GM21367 (cell line): ENCODE measurements around the gene CLIC6.

ENCODE experiments used
- ATAC-seq: cut with Tn5 transposase; IDR thresholded peaks from one replicate; pipeline ENCODE4 v1.9.1; 2021; ENCODE audit not compliant: unreplicated experiment

Gene CLIC6

GRCh38 chr21:34724131-34724856 lies 55.5 kb downstream of the CLIC6 start:
- no peak for ATAC-seq

DNA sequence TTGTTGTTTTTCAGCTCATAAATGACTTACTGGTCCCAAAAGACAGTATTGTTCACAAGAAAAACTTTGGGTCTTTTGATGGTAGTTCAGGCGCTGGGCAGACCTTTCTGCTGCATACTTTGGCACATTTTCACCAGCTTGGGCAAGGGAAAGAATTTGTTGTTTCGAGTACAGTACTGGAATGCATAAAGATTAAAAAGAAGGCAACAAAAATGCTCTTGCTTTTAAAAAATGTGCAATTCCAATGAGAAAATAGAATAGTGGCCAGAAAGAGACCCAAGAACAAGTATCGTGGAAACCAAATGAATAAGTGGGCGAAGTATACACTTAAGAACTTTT lies 56.0 kb downstream of the CLIC6 start:
- no peak for ATAC-seq

- ATAC-seq: no peak
These were observed 58.0 kb downstream of the CLIC6 start for GRCh38 chr21:34726627-34727337.

DNA sequence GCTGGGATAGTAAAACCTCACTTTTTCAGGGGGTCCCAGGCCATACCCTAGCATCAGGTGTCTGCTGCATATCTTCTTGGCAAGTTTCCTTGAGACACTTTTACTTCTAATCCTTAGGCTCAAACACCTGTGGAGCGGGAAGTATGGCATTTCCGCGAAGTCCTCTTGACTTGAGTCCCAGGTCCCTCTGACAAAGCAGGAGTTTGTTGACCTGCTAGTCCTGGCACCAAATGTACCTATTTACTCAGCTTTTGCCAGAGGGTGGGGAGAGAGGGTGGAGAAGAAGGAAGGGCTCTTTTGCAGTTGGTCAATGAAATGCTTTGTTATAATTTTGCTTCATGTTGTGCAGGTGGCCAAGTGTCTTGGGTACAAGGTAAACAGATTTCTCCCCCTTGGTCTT lies 59.7 kb downstream of the CLIC6 start:
- ATAC-seq: no peak

- no peak for ATAC-seq
These were observed 61.4 kb downstream of the CLIC6 start for GRCh38 chr21:34730194-34730593.

DNA sequence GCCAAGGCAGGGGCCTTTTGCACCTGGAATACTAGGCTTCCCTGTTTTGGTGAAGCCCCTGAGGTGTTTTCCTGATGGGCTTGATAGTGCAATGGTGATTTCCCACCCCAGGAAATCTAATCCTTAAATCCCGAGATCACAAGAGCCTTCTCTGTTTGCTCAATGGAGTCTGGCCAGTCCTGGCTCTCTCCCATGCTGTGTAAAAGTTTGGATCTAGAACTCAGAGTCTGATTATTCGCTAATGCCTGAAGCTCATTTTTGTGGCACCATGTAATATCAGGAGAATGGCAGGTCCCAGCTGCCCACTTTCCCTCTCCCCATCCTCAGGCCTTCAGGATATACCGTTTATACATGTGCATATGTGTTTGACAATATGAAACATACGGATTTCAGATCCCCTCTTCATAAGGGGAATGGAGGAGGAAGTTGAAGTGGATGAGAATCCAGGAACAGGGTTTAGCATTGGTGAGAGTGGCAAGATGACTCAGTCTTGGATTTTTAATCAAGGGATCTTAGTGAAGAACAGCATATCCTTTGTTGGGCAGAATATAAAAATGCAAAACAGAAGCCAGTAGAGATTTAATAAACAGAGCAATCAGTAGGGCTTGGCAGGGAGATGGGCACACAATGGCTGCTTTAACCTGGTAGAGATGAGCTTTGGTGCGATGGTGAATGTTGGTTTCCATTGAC lies 62.1 kb downstream of the CLIC6 start:
- no peak for ATAC-seq

DNA sequence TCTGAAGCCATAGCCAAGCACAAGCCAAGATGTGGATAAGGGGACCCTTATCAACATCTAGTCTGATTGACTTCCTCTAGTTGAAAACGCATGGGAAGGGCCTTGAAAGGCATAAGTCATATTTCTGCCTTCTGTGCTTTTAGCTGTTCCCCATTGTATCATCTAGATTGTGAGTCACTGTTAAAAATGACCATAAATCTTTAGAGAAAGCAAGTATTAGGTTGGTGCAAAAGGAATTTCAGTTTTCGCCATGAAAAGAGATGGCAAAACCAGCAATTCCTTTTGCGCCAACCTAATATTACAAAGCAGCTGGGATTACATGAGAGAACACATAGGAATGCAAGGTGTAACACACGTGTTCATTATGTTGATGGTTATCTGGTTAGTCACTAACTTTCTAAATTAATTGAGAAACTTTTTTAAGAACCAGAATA lies 63.6 kb downstream of the CLIC6 start:
- no peak for ATAC-seq

DNA sequence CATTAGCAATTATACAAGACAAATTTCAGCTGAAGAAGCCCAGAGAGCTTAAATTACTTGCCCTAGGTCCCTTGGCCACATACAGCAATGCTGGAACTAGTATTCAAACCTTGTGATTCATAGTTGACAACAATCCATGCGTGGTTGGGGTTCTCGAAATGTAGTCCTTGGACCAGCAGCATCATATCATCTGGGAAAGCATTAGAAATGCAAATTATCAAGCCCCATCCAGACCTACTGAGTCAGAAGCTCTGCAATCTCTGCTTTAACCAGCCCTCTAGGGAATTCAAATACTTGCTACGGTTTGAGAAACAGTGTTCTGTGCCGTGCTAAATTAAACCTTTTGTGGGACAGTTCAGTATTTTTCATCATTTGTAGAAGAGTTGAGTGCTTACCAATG lies 65.1 kb downstream of the CLIC6 start:
- no peak for ATAC-seq

DNA sequence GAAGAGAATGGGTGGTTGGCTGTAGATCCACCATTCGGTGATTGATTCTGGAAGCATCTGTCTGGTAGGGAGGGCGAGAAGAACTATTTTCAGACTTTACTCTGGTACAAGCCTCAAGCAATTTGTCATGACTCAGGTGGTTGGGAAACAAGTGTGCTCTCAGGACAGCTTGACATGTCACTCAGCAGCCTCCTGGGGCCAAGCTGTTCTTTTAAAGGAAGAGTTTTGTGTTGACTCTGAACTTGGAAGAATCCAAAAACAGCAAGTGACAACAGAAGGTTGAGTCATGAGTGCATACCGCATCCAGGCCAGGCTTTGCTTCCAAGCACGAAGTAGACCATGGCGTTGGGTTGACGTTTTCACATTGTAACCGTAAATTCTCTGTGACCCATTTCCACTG lies 65.9 kb downstream of the CLIC6 start:
- ATAC-seq: no peak

- no peak for ATAC-seq
These were observed 67.5 kb downstream of the CLIC6 start for GRCh38 chr21:34736116-34736874.

DNA sequence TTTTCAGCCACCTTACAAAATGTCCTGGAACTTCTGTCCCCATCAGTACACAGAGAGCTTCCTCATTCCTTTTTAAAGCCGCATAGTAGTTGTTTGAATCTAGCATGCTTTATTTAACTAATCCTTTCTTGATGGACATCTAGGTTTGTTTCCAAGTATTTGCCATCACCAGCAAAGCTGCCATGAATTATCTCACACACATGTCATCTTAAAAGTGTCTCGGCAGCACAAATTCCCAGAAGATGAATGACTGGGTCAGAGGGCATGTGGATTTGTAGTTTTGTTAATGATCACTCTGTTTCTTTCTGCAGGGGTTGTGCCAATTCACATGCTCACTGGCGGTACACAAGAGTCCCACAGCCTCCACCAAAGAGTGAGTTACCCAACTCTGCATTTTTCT lies 68.3 kb downstream of the CLIC6 start:
- no peak for ATAC-seq

- ATAC-seq: no peak
These were observed 71.4 kb downstream of the CLIC6 start for GRCh38 chr21:34740198-34740597.

- no peak for ATAC-seq
These were observed 74.5 kb downstream of the CLIC6 start for GRCh38 chr21:34743285-34743684.

GRCh38 chr21:34743831-34744230 lies 75.0 kb downstream of the CLIC6 start:
- ATAC-seq: no peak

DNA sequence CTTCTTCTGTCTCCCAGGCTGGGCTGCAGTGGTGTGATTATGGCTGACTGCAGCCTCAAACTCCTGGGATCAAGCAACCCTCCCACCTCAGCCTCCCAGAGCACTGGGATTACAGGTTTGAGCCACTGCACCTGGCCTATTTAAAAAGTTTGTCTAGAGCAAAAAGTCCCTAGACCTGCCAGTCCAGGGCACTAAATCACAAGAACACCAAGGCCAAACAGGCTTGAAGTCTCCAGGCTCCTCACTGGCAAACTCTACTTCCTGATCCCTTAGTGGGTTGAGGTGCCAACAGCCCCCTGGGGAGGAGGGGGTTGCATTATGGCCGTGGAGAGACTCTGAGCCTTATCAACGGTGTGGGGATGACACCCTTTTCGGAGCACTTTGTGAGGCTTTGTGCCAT lies 76.0 kb downstream of the CLIC6 start:
- ATAC-seq: no peak

- peak; percentile 74 for ATAC-seq
These were observed 76.9 kb downstream of the CLIC6 start for GRCh38 chr21:34745557-34746255.

GRCh38 chr21:34748862-34749261 lies 80.1 kb downstream of the CLIC6 start:
- no peak for ATAC-seq

DNA sequence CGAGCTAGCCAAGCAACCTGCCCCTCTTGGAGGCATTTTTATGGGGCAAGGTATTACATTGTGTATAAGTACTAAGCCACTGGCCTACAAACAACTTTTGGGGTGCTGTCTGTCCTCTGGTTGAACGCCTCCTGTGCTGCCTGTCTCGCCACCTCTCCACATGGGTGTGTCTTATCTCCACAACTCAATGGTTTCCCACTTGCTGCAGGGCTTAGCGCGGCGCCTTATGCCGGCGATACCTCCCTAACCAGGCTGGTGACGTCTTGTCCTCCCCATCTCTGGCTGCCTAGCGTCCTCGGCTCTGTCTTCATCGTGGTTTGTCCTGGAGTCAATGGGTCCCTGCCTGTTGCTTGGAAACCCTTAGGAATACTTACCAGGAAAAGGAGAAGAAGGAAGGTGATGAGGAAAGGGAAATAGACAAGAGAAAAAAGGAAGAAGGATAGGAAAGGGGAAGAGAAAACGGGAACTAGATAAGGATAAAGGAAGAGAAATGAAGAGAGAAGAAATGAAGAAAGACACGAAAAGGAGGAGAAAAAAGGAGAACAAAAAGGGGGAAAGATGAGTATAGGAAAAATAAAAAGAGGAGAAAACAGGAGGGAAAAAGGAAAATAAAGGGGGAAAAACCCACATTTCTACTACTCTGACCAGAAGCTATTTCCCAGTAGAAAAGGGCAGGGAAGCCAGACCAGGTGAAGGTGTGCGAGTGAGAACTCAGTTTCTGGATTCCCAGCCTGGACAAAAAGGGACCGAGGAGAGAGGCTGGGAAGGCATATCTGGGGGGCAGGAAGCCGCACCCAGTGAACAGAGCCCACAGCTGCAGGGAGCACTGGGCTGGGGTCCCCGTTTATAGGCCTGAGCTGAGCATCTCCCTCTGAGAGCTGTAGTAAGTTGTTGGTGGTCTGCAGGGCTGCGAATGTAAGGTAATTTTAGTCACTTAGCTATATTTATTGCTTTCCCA lies 86.2 kb downstream of the CLIC6 start:
- ATAC-seq: no peak

GRCh38 chr21:34761758-34762330 lies 93.0 kb downstream of the CLIC6 start:
- ATAC-seq: no peak
